Transverse colon (tissue), 4 donors: ENCODE results near the gene SNX22. TPM values are rescaled to one million over a fixed set of nuclear protein-coding genes. Genes with fewer than 3 reads are reported as not detected.

ENCODE experiments used
- DNase-seq: peaks from one replicate; pipeline ENCODE4 v3.0.0-alpha.2; 2019
- H3K27ac ChIP-seq, 4 donors: fragments of 200-600 bp; sonication (generic); 2 replicates each; pipeline ENCODE4 v1.5.1; 2016 to 2018; ENCODE audit warnings: inconsistent platforms in 4 of 4
- H3K27me3 ChIP-seq: fragments of 200-600 bp; sonication (generic); 2 replicates; pipeline ENCODE4 v1.5.1; 2017; ENCODE audit warnings: inconsistent platforms
- H3K36me3 ChIP-seq, 4 donors: fragments of 200-600 bp; sonication (generic); 2 replicates each; pipeline ENCODE4 v1.5.1; 2017 to 2019; ENCODE audit warnings: inconsistent platforms in 4 of 4
- H3K4me1 ChIP-seq, 4 donors: fragments of 200-600 bp; sonication (generic); 2 replicates each; pipeline ENCODE4 v1.5.1; 2017 to 2020; ENCODE audit warnings: inconsistent platforms in 4 of 4
- H3K4me3 ChIP-seq, 4 donors: fragments of 200-600 bp; sonication (generic); 1 replicate in 1 of 4; 2 replicates in 3 of 4; pipeline versions ENCODE4 v1.5.1 to v1.6.1; 2017 to 2019; ENCODE audit warnings: inconsistent platforms in 4 of 4
- H3K9me3 ChIP-seq, 2 donors: fragments of 200-600 bp; sonication (generic); 2 replicates each; pipeline ENCODE4 v1.5.1; 2017 to 2019; ENCODE audit warnings: inconsistent platforms in 2 of 2
- CTCF ChIP-seq, 5 experiments: fragments of 200-600 bp in 3 of 5; fragments of 450-650 bp in 2 of 5; sonication (generic) in 3 of 5; IDR thresholded peaks; 1 replicate in 2 of 5; 2 replicates in 3 of 5; pipeline ENCODE4 v1.5.1; 2016 to 2017; ENCODE audit warnings: antibody characterized with exemption in 5 of 5, inconsistent platforms in 3 of 5, mild to moderate bottlenecking in 2 of 5, moderate library complexity in 1 of 5
- EP300 ChIP-seq: sonication (generic); formaldehyde crosslinking; IDR thresholded peaks from one replicate; pipeline ENCODE4 v1.6.1; 2017; ENCODE audit warnings: antibody characterized with exemption, low read depth
- POLR2A ChIP-seq: fragments of 450-650 bp; IDR thresholded peaks from one replicate; pipeline ENCODE4 v1.6.1; 2016; ENCODE audit warnings: antibody characterized with exemption, mild to moderate bottlenecking, moderate library complexity
- POLR2AphosphoS5 ChIP-seq, 3 donors: sonication (generic); formaldehyde crosslinking; IDR thresholded peaks; one replicate each; pipeline ENCODE4 v1.6.1; 2016; ENCODE audit warnings: antibody characterized with exemption in 3 of 3
- WGBS, 2 donors: methylation state at CpG; one replicate each; pipeline ENCODE4 v1.1.5; 2018; ENCODE audit warnings: low coverage in 1 of 2; 5-methylcytosine and 5-hydroxymethylcytosine counted together
- in situ Hi-C, 4 donors: fragments of 200-750 bp; cut with MboI; loops; one replicate each; pipeline versions ENCODE4 v1.15.0 to v1.15.1; 2017; ENCODE audit warnings: low sequenced_read_pairs in 3 of 4, low pct_ligation_motif_present in 1 of 4, low pct_unique_long_range_greater_than_20kb in 1 of 4
- intact Hi-C: fragments of 100-400 bp; cut with DNase I; formaldehyde crosslinking; loops from one replicate; pipeline ENCODE4 v1.15.1; 2023; ENCODE audit warnings: low total_unique reads
- total RNA-seq, 4 donors: library from RNA; depleted of rRNA; stranded (reverse); fragments of >200 nt; gene quantifications; one replicate each; pipeline ENCODE4 v1.1.0, GENCODE V29; 2016

The SNX22 gene
- total RNA-seq, 4 donors from 2014 or later: 2.2 to 3.7 TPM; not detected in 2

GRCh38 chr15:64149893-64150578, 1.5 kb upstream of the SNX22 start:
- 60 to 78% methylated on average over 1 to 9 of the region's 9 CpGs for WGBS, 2 donors
- in situ Hi-C loops: no loop called here
- DNase-seq: no peak
- TF ChIP-seq EP300 (no peak), CTCF (IDR thresholded peaks at IDR 0.05) (no peak), POLR2A (no peak)
- H3K4me1 ChIP-seq: peaks cover 13 to 28% (median 24%) of the 10 kb centered on the region in 4 donors
- H3K27me3 ChIP-seq: peaks cover 26% of the 10 kb centered on the region
- no peak overlapping the region for H3K4me3 ChIP-seq
- H3K9me3 ChIP-seq: no peaks in the 10 kb centered on the region
- intact Hi-C loops: no loop called here
- no peaks in the 10 kb centered on the region for H3K36me3 ChIP-seq
- no peak overlapping the region for H3K27ac ChIP-seq

GRCh38 chr15:64152507-64153387, 1.2 kb downstream of the SNX22 start:
- DNase-seq: peak; percentile 23
- Histone ChIP-seq H3K27ac (no peak overlapping the region), H3K36me3 (peaks cover 0 to 25% (median 9%) of the 10 kb centered on the region in 4 donors), H3K27me3 (peaks cover 26% of the 10 kb centered on the region), H3K4me3 (peak overlapping the region in 3 of 4 donors; percentile 23 to 66 (median 50)), H3K4me1 (peaks cover 13 to 28% (median 24%) of the 10 kb centered on the region in 4 donors), H3K9me3 (no peaks in the 10 kb centered on the region)
- 29% methylated on average over 27 of the region's 27 CpGs; no CpG with 5 or more reads in 1 of the 2 donors for WGBS, 2 donors
- in situ Hi-C loops: no loop called here
- intact Hi-C loops: no loop called here
- no peak for TF ChIP-seq POLR2AphosphoS5 (IDR thresholded peaks at IDR 0.05)
- no peak for TF ChIP-seq CTCF (IDR thresholded peaks at IDR 0.05)
- TF ChIP-seq POLR2A: no peak
- TF ChIP-seq EP300: no peak

- Histone ChIP-seq H3K36me3 (peaks cover 0 to 33% (median 13%) of the 10 kb centered on the region in 4 donors), H3K4me3 (peak overlapping the region in 1 of 4 donors; percentile 8), H3K27me3 (peaks cover 26% of the 10 kb centered on the region), H3K9me3 (no peaks in the 10 kb centered on the region), H3K4me1 (peaks cover 13 to 28% (median 24%) of the 10 kb centered on the region in 4 donors), H3K27ac (peak overlapping the region in 3 of 4 donors; percentile 6 to 27 (median 7))
- in situ Hi-C loops (no loop called here), intact Hi-C loops (no loop called here)
- WGBS, 2 donors: 0 to 22% methylated on average over 1 to 12 of the region's 12 CpGs
- peak; percentile 92 for DNase-seq
- TF ChIP-seq EP300 (no peak), POLR2A (peak; percentile 18), POLR2AphosphoS5 (IDR thresholded peaks at IDR 0.05) (peak in 1 of 3 donors; percentile 45), CTCF (IDR thresholded peaks at IDR 0.05) (peak; percentile 92 to 99 (median 98))
These were observed 2.2 kb downstream of the SNX22 start for GRCh38 chr15:64153480-64154367.
